ENCODE data around the gene RTP4. TPM values are rescaled to one million over a fixed set of nuclear protein-coding genes. Genes with fewer than 3 reads are reported as not detected.

The RTP4 gene
- total and polyA plus RNA-seq, 2 experiments from 2014 or later, result 1.8 to 1.9 TPM

DNA sequence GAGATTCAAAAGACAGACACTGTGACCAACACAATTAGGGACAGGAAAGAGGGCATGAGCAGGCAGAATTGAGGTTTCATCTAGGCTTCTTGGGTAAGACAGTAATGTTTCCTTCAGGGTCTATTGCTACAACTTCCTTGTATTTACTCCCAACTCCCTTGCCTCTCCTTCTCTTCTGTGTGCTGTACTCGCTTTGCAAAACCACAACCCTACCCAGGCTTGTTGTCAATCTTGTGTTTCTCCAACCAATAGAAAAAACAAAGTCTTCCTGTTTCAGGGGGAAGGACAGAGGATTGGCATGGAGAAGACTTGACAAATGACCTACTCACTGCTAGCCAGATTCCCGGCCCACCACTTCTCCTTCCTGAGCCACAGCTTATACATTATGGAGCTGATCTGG, 40.3 kb upstream of the RTP4 start:
- H3K36me3 ChIP-seq (replicated peaks; ENCODE audit: insufficient read depth, low read depth), result no peaks in the 10 kb centered on the region
- no peaks in the 10 kb centered on the region for H3K79me2 ChIP-seq
- H3K9me3 ChIP-seq (ENCODE audit: low read depth), result no peaks in the 10 kb centered on the region
- H3K4me3 ChIP-seq, result no peak overlapping the region
- H3K27ac ChIP-seq, result no peak overlapping the region
- WGBS (ENCODE audit: low lambda C conversion rate, missing lambda C conversion rate), result 91% methylated on average over 2 of the region's 2 CpGs
- H4K20me1 ChIP-seq (ENCODE audit: insufficient read depth, poor library complexity, severe bottlenecking), result no peaks in the 10 kb centered on the region
- no peak overlapping the region for H2AFZ ChIP-seq
- TF ChIP-seq EZH2phosphoT487 (IDR thresholded peaks at IDR 0.05; ENCODE audit: low read depth, severe bottlenecking, unreplicated experiment), result no peak
- no peak for TF ChIP-seq EZH2 (IDR thresholded peaks at IDR 0.05; ENCODE audit: borderline replicate concordance)
- TF ChIP-seq, protein P1, sequence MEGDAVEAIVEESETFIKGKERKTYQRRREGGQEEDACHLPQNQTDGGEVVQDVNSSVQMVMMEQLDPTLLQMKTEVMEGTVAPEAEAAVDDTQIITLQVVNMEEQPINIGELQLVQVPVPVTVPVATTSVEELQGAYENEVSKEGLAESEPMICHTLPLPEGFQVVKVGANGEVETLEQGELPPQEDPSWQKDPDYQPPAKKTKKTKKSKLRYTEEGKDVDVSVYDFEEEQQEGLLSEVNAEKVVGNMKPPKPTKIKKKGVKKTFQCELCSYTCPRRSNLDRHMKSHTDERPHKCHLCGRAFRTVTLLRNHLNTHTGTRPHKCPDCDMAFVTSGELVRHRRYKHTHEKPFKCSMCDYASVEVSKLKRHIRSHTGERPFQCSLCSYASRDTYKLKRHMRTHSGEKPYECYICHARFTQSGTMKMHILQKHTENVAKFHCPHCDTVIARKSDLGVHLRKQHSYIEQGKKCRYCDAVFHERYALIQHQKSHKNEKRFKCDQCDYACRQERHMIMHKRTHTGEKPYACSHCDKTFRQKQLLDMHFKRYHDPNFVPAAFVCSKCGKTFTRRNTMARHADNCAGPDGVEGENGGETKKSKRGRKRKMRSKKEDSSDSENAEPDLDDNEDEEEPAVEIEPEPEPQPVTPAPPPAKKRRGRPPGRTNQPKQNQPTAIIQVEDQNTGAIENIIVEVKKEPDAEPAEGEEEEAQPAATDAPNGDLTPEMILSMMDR (IDR thresholded peaks at IDR 0.05; ENCODE audit: poor library complexity), result no peak
- H3K9me2 ChIP-seq (replicated peaks; ENCODE audit: insufficient read depth), result no peaks in the 10 kb centered on the region
- no peak overlapping the region for H3K4me2 ChIP-seq
- DNase-seq (ENCODE audit: low spot score), result no peak
- H3K27me3 ChIP-seq, result no peaks in the 10 kb centered on the region
- H3K4me1 ChIP-seq (ENCODE audit: insufficient read depth), result peaks cover 10% of the 10 kb centered on the region

DNA sequence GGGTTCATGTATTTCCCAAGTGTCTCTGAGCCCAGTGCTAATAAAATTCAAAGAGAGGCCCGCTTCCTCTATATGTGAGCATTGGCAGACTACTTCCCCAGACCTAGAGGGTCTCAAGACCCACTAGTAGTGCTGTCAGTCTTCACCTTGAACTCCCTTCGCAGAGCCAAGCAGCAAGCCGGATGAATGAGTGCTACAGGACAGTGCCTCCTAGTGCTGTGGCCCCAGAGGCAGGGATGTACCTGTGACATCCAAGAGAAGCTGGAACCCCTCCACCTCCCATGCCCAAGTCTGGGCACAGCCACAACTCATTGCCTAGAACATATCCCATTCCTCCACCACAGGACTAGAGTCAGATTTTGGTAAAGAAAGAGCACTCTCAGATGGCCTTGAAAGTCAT, 39.5 kb upstream of the RTP4 start:
- no peak overlapping the region for H3K4me2 ChIP-seq
- no peak overlapping the region for H3K27ac ChIP-seq
- no peak for DNase-seq (ENCODE audit: low spot score)
- H3K27me3 ChIP-seq, result no peaks in the 10 kb centered on the region
- H3K9me3 ChIP-seq (ENCODE audit: low read depth), result no peaks in the 10 kb centered on the region
- TF ChIP-seq EZH2phosphoT487 (IDR thresholded peaks at IDR 0.05; ENCODE audit: low read depth, severe bottlenecking, unreplicated experiment) (no peak), EZH2 (IDR thresholded peaks at IDR 0.05; ENCODE audit: borderline replicate concordance) (no peak)
- TF ChIP-seq, protein P1 (IDR thresholded peaks at IDR 0.05; ENCODE audit: poor library complexity), result no peak
- no peaks in the 10 kb centered on the region for H4K20me1 ChIP-seq (ENCODE audit: insufficient read depth, poor library complexity, severe bottlenecking)
- H3K9me2 ChIP-seq (replicated peaks; ENCODE audit: insufficient read depth), result no peaks in the 10 kb centered on the region
- no peak overlapping the region for H3K4me3 ChIP-seq
- WGBS (ENCODE audit: low lambda C conversion rate, missing lambda C conversion rate), result 96% methylated on average over 3 of the region's 3 CpGs
- H3K4me1 ChIP-seq (ENCODE audit: insufficient read depth), result peaks cover 3% of the 10 kb centered on the region
- H2AFZ ChIP-seq, result no peak overlapping the region
- no peaks in the 10 kb centered on the region for H3K79me2 ChIP-seq
- H3K36me3 ChIP-seq (replicated peaks; ENCODE audit: insufficient read depth, low read depth), result no peaks in the 10 kb centered on the region

DNA sequence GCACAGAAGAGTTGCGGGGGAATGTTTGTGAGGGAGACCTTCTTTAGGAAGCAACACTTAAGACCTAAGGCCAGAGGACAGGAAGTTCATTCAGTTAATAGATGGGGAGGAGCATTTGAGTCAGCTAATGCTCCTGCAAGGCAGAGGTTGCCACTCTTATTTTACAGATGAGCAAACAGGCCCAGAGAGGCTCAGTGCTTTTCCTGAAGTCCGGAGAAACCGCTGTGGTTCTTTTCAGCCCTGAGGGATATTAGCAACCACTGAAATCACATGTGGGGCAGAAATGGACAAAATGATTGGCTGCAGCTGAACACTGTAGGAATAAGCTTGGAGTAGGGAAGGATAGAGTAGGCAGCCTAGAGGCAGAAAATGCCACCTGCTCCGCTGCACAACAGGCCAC, 33.3 kb upstream of the RTP4 start:
- Histone ChIP-seq H3K36me3 (replicated peaks; ENCODE audit: insufficient read depth, low read depth) (no peaks in the 10 kb centered on the region), H3K4me3 (no peak overlapping the region), H3K4me1 (ENCODE audit: insufficient read depth) (no peaks in the 10 kb centered on the region), H3K4me2 (no peak overlapping the region), H3K79me2 (no peaks in the 10 kb centered on the region), H3K9me3 (ENCODE audit: low read depth) (no peaks in the 10 kb centered on the region), H3K27ac (no peak overlapping the region), H4K20me1 (ENCODE audit: insufficient read depth, poor library complexity, severe bottlenecking) (no peaks in the 10 kb centered on the region), H3K9me2 (replicated peaks; ENCODE audit: insufficient read depth) (no peaks in the 10 kb centered on the region), H3K27me3 (no peaks in the 10 kb centered on the region), H2AFZ (no peak overlapping the region)
- 83% methylated on average over 4 of the region's 4 CpGs for WGBS (ENCODE audit: low lambda C conversion rate, missing lambda C conversion rate)
- no peak for TF ChIP-seq EZH2phosphoT487 (IDR thresholded peaks at IDR 0.05; ENCODE audit: low read depth, severe bottlenecking, unreplicated experiment)
- TF ChIP-seq EZH2 (IDR thresholded peaks at IDR 0.05; ENCODE audit: borderline replicate concordance), result no peak
- TF ChIP-seq, protein P1 (IDR thresholded peaks at IDR 0.05; ENCODE audit: poor library complexity), result no peak
- no peak for DNase-seq (ENCODE audit: low spot score)

DNA sequence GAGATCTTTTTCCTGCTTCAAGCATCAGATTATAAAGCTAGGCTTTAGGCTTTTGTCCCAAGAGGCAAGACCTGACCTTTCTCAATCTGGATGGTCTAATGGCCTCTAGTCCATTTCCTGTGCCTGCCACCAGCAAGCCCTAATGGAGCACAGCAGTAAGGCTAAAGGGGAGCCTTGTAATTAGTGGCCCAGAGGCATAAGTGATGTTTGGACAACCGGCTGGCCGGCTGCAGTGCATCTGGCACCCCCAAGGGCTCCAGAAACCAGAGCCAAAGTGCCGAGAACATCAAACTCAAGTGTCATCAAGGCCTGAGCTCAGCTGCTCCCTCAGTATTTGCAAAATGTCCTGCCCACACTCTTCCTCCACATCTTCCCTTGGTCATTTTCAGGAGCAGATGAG, 31.9 kb upstream of the RTP4 start:
- H3K9me3 ChIP-seq (ENCODE audit: low read depth), result no peaks in the 10 kb centered on the region
- H3K27ac ChIP-seq, result no peak overlapping the region
- no peaks in the 10 kb centered on the region for H3K4me1 ChIP-seq (ENCODE audit: insufficient read depth)
- no peaks in the 10 kb centered on the region for H3K9me2 ChIP-seq (replicated peaks; ENCODE audit: insufficient read depth)
- H3K36me3 ChIP-seq (replicated peaks; ENCODE audit: insufficient read depth, low read depth), result no peaks in the 10 kb centered on the region
- H4K20me1 ChIP-seq (ENCODE audit: insufficient read depth, poor library complexity, severe bottlenecking), result no peaks in the 10 kb centered on the region
- no peak overlapping the region for H3K4me3 ChIP-seq
- H2AFZ ChIP-seq, result no peak overlapping the region
- H3K4me2 ChIP-seq, result no peak overlapping the region
- no peak for TF ChIP-seq EZH2phosphoT487 (IDR thresholded peaks at IDR 0.05; ENCODE audit: low read depth, severe bottlenecking, unreplicated experiment)
- TF ChIP-seq, protein P1 (IDR thresholded peaks at IDR 0.05; ENCODE audit: poor library complexity), result no peak
- TF ChIP-seq EZH2 (IDR thresholded peaks at IDR 0.05; ENCODE audit: borderline replicate concordance), result no peak
- no peak for DNase-seq (ENCODE audit: low spot score)
- 45% methylated on average over 3 of the region's 3 CpGs for WGBS (ENCODE audit: low lambda C conversion rate, missing lambda C conversion rate)
- no peaks in the 10 kb centered on the region for H3K79me2 ChIP-seq
- H3K27me3 ChIP-seq, result no peaks in the 10 kb centered on the region
